EL (cell line): Measurements from ENCODE around the gene ADM5.
"Not testable (repeated sequence)": the region's sequence is repeated elsewhere in the genome, so short reads cannot be mapped to it uniquely, and the experiment has no call there.

Experiments used
- DNase-seq: peaks from one replicate; pipeline ENCODE4 v3.0.0-alpha.2; 2016

ADM5 gene

DNA sequence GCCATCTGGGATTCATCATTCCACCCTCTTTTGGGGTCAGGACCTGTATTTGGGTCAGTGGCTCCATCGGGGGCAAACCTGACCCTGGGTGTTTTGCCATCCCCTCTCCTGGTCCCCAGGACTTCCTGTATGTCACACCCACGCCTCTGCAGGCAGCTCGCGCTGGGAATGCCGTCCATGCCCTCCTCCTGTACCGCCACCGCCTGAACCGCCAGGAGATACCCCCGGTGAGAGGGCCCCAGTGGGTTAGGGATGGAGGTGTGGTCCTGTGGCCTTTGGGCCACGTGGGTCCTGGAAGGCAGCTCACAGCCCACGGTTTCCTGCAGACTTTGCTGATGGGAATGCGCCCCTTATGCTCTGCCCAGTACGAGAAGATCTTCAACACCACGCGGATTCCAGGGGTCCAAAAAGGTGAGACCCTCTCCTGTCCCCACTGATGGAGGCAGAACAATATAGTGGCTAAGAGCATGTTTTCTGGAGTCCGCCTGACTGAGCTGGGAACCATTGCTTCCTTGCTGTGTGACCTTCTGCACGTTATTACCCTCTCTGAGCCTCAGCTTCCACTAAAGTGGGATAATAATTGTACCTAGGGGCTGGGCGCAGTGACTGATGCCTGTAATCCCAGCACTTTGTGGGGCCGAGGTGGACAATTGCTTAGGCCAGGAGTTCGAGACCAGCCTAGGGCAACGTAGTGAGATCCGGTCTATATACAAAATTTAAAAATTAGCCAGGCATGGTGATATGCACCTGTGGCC lies 15.7 kb downstream of the ADM5 start:
- no peak for DNase-seq

DNA sequence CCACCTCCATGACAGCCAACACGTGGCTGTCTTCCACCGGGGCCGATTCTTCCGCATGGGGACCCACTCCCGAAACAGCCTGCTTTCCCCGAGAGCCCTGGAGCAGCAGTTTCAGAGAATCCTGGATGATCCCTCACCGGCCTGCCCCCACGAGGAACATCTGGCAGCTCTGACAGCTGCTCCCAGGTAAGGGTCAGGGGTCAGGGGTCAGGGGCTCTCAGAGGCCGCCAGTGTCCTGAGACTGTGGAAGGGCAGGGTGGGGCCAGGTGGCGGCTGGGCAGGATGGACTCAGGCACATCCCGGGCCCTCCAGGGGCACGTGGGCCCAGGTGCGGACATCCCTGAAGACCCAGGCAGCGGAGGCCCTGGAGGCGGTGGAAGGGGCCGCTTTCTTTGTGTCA lies 16.5 kb downstream of the ADM5 start:
- no peak for DNase-seq

DNA sequence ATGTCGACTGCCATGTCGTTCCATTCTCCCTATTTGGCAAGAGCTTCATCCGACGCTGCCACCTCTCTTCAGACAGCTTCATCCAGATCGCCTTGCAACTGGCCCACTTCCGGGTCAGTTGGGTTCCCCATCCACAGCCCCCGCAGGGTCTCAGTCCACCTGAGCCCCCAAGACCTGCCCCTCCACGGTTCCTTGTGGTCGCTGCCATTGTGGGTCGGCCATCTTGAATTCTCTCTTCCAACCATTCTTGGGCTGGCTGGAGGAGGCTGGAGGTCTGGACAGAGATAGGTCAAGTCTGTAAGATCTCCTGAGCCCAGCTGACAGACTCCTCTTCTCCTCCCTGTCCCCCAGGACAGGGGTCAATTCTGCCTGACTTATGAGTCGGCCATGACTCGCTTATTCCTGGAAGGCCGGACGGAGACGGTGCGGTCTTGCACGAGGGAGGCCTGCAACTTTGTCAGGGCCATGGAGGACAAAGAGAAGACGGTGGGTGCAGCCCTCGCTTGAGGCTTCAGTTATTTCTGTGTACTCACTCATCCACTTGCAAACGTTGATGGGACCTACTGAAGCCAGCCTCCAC lies 21.1 kb downstream of the ADM5 start:
- peak; percentile 82 for DNase-seq

DNA sequence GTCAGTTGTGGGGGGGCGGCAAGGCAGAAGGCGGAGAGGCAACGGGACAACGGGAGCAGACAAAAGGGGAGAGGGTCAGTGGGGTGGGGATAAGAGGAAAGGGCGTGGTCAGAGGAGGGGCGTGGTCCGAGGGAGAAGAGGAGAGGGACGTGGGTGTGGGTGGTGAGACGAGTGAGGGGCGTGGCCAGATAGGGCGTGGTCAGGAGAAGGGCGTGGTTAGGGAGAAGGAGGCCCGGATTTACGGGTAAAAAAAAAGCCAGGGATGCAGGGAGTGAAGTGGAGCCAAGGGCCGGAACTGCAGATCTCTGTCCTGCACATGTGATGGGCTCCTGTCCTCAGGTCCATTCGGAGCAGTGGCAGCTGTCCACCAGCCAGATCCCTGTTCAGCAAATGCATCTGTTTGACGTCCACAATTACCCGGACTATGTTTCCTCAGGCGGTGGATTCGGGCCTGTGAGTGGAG lies 23.0 kb downstream of the ADM5 start:
- DNase-seq = peak; percentile 93

DNA sequence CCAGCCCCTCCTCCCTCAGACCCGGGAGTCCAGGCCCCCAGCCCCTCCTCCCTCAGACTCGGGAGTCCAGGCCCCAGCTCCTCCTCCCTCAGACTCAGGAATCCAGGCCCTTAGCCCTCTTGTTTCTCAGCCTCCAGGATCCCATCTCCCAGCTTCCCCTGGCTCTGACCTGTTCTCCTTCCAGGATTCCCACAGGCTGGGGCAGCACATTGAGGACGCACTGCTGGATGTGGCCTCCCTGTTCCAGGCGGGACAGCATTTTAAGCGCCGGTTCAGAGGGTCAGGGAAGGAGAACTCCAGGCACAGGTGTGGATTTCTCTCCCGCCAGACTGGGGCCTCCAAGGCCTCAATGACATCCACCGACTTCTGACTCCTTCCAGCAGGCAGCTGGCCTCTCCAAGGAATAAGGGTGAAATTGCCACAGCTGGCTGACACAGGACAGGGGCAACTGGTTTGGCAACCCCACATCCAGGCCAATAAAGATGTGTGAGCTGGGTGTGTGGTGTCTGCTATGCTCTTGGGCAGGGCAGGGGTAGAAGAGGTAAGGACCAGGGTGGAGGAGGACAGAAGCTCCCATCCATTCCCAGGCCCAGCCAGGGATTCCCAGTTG lies 23.9 kb downstream of the ADM5 start:
- no peak for DNase-seq

DNA sequence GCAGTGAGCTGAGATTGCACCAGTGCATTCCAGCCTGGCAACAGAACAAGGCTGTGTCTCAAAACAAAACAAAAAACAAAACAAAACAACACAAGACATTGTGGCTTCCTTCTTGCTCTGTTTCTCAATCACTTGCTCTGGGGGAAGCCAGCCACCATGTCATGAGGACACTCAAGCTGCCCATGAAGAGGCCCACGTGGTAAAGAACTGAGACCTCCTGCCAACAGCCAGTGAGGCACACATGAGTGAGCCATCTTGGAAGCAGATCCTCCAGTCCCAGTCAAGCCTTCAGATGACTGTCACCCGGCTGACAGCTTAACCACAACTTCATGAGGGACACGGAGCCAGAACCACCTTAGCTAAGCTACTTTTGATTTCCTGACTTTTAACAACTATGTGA lies 26.8 kb downstream of the ADM5 start:
- DNase-seq = peak; percentile 13

DNA sequence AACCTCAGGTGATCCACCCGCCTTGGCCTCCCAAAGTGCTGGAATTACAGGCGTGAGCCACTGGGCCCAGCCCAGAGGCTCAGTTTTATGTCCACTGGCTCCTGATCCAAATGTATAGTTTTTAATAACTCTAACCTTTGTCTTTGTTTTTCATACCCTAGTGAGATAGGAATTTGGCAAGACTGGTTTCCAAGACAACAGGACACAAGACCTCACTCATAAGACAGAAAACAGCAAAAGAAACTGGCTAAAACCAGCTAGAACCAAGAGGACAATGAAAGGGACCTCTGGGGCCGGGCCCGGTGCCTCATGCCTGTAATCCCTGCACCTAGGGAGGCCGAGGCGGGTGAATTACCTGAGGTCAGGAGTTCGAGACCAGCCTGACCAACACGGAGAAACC lies 29.1 kb downstream of the ADM5 start:
- DNase-seq = no peak

DNA sequence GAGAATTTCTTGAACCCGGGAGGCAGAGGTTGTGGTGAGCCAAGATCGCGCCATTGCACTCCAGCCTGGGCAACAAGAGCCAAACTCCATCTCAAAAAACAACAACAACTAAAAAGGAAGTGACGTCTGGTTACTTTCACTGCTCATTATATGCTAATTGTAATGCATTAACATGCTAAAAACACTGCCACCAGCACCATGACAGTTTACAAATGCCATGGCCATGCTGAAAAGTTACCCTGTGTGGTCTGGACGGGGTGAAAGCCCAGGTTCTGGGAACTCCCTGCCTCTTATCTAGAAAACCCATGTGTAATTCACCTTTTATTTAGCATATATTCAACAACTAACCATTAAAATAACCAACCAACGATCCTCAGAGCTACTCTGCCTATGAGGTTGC lies 29.6 kb downstream of the ADM5 start:
- DNase-seq = no peak

DNA sequence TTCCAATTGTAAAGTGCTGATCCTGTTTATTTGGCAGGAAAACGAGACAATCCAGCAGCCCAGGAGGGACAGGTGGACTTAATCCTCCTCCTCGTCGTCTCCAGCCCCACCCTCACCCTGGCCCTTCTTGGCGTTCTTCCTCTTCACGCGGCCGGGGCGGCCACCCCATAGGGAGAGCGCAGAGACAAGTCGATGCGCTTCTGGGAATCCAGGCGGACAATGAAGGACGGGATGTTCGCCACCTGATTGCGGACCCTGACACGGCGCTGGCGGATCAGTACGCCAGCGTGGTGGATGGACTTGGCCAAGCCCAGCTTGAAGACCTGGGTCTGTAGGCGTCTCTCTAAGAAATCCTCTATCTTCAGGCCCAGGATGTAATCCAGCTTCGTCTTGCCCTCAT lies 30.0 kb downstream of the ADM5 start:
- DNase-seq = not testable (repeated sequence)

DNA sequence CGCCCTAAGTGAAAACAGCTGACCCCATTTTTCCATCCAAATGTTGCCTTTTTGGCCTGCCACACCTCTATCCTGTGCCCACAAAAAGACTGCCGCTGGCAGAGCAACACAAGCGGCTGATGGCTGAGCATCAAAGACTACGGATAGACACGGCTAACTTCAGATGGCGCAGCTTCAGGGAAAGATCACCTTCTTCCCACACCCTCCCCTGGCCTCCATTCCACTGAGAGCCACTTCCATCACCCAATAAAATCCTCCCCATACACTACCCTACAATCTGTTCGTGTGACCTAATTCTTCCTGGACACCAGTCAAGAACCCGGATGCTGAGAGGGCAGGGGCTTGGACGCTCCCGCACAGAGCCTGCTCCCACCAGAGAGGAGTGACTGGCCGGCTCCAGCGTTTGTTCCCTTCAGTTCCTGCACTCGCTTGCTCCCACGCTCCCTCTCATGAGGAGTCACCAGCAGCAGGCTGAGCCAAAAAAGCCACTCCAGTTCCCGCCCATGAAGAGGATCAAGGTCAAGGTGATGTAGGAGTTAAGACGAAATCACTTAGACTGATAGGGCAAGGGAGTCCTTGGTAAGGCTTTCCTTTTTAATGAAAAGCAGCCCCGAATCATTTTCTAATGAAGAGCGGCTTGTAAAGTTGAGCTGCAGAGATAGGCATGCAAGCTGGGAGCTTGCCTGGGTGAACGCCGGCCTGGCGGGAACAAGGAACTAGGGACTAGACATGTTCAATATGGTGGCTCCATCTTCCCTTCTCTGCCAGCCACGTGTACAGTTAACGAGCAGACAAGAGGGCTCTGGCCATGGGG lies 38.0 kb downstream of the ADM5 start:
- DNase-seq = peak; percentile 26

DNA sequence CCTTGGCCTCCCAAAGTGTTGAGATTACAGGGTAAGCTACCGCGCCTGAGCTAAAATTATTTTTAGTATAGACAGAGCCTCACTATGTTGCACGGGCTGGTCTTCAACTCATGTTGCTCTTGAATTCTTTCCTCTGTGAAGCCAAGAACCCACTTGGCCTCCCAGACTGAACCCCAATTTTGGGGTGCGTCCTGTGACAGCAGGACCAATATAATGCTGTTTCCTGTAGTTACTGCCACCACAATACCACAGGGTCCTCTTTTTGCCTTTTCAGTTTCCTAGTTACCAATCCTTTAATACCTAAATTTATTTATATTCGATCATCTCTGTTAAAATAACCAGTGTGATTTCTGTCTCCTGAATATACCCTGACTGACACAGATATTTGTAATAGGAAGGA lies 40.8 kb downstream of the ADM5 start:
- DNase-seq = no peak

DNA sequence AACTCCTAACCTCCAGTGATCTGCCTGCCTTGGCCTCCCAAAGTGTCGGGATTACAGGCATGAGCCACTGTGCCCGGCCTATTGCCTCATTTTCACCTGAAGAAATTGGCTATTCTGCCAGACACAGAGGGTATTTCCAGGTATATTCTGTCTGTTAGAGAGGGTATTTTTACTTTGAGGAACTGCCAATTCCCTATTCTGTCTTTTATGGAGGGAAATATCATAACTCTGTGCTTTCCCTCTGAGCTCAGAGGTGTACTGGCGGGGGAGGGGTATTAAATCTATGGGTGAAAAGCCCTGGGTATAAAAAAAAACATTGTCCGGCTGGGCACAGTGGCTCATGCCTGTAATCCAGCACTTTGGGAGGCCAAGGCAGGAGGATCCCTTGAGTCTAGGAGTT lies 48.9 kb downstream of the ADM5 start:
- DNase-seq = no peak

DNA sequence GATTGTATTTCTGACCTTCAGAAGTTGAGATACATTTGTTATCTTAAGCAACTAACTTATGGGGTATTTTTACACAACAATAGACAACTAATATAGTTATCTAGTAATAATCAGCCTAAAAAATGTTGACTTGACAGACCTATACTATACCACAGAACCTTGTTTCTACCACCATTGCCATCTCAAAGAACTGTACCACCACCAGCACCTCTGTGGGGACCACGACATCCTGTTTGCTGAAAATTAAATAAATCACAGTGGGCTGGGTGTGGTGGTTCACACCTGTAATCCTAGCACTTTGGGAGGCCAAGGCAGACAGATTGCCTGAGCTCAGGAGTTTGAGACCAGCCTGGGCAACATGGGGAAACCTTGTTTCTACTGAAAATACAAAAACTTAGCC lies 49.7 kb downstream of the ADM5 start:
- no peak for DNase-seq

DNA sequence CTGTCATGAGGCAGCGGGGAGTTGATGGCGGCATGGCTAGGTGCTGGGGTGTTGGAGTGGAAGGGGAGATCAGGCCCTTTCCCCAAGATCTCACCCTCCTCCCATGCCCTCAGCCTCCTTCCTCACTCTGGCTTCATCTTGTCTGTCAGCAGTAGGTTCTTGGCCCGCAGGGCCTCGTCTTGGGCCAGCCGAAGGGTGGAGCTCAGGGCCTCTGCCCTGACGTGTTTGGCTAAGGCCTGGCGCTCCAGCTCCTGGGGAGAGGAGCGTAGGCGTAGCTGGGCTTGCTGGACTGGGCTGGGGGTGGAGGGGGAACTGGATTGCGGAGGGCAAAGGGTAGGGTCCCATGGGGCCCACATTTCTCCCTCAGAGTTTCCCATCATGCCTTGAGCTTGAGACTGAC lies 50.5 kb downstream of the ADM5 start:
- no peak for DNase-seq
